Mesothelial cell of epicardium (in vitro differentiated cells): ENCODE data around the gene ZFAND6. TPM values are rescaled to one million over a fixed set of nuclear protein-coding genes. Genes with fewer than 3 reads are reported as not detected.

Source experiments
- DNase-seq, 2 experiments: peaks; one replicate each; pipeline ENCODE4 v3.0.0; 2021; ENCODE audit warnings: low spot score in 2 of 2; ENCODE audit not compliant: unreplicated experiment in 2 of 2
- H3K27ac Mint-ChIP-seq: 2 replicates; pipeline ENCODE4 v1.8.0; 2021; ENCODE audit warnings: mixed read lengths
- H3K27me3 Mint-ChIP-seq: 2 replicates; pipeline ENCODE4 v1.8.0; 2021; ENCODE audit warnings: low read depth, mixed read lengths
- H3K36me3 Mint-ChIP-seq: 2 replicates; pipeline ENCODE4 v1.8.0; 2021; ENCODE audit warnings: mixed read lengths
- H3K4me1 Mint-ChIP-seq: 2 replicates; pipeline ENCODE4 v1.8.0; 2021; ENCODE audit warnings: mixed read lengths
- H3K4me3 Mint-ChIP-seq: 2 replicates; pipeline ENCODE4 v1.8.0; 2021; ENCODE audit warnings: mild to moderate bottlenecking, moderate library complexity, mixed read lengths
- H3K9me3 Mint-ChIP-seq: 2 replicates; pipeline ENCODE4 v1.8.0; 2021; ENCODE audit warnings: mixed read lengths
- total RNA-seq: library from RNA; stranded (reverse); gene quantifications from 3 replicates; pipeline ENCODE4 v1.2.1, GENCODE V29; 2021
- TF ChIP-seq, protein P1 (sequence below): fragments of 200-600 bp; sonication (generic); IDR thresholded peaks from one replicate; pipeline ENCODE4 v1.5.0; 2021; ENCODE audit warnings: antibody characterized with exemption; ENCODE audit not compliant: unreplicated experiment

ZFAND6 gene
- total RNA-seq, 1 donor from 2014 or later, result 88.8 TPM

GRCh38 chr15:80026754-80027153 lies 32.7 kb upstream of the ZFAND6 start:
- no peaks in the 10 kb centered on the region for H3K36me3 Mint-ChIP-seq
- H3K27ac Mint-ChIP-seq, result no peak overlapping the region
- no peak for DNase-seq
- no peaks in the 10 kb centered on the region for H3K9me3 Mint-ChIP-seq
- H3K4me3 Mint-ChIP-seq, result no peak overlapping the region
- TF ChIP-seq, protein P1, sequence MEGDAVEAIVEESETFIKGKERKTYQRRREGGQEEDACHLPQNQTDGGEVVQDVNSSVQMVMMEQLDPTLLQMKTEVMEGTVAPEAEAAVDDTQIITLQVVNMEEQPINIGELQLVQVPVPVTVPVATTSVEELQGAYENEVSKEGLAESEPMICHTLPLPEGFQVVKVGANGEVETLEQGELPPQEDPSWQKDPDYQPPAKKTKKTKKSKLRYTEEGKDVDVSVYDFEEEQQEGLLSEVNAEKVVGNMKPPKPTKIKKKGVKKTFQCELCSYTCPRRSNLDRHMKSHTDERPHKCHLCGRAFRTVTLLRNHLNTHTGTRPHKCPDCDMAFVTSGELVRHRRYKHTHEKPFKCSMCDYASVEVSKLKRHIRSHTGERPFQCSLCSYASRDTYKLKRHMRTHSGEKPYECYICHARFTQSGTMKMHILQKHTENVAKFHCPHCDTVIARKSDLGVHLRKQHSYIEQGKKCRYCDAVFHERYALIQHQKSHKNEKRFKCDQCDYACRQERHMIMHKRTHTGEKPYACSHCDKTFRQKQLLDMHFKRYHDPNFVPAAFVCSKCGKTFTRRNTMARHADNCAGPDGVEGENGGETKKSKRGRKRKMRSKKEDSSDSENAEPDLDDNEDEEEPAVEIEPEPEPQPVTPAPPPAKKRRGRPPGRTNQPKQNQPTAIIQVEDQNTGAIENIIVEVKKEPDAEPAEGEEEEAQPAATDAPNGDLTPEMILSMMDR, result no peak
- H3K4me1 Mint-ChIP-seq, result no peaks in the 10 kb centered on the region
- peaks cover 2% of the 10 kb centered on the region for H3K27me3 Mint-ChIP-seq

GRCh38 chr15:80028937-80029336 lies 30.5 kb upstream of the ZFAND6 start:
- Mint-ChIP-seq H3K4me3 (no peak overlapping the region), H3K27me3 (peaks cover 2% of the 10 kb centered on the region), H3K27ac (no peak overlapping the region), H3K36me3 (no peaks in the 10 kb centered on the region), H3K9me3 (no peaks in the 10 kb centered on the region), H3K4me1 (peaks cover 5% of the 10 kb centered on the region)
- DNase-seq, result no peak
- TF ChIP-seq, protein P1, result no peak

DNA sequence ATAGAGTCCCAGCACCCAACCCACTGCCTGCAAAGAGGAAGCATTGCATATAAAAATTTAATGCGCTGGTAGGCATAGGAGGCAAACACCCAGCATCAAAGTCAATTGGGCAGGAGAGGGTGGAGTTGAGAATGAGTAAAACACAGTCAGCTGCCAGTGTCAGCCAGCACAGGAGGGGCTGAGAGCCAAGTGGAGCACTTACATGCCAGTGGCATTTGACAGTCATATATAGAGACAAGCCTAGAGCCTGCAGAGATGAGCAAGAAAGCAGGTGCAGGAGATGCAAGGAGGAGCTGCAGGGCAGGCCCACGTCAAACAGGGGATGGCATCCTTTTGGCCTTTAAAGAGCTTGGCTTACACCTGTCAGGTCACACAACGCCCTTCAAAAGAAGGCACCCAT lies 27.6 kb upstream of the ZFAND6 start:
- Mint-ChIP-seq H3K27ac (no peak overlapping the region), H3K9me3 (no peaks in the 10 kb centered on the region), H3K36me3 (no peaks in the 10 kb centered on the region), H3K4me3 (no peak overlapping the region), H3K27me3 (peaks cover 2% of the 10 kb centered on the region), H3K4me1 (peaks cover 5% of the 10 kb centered on the region)
- TF ChIP-seq, protein P1, result no peak
- no peak for DNase-seq

DNA sequence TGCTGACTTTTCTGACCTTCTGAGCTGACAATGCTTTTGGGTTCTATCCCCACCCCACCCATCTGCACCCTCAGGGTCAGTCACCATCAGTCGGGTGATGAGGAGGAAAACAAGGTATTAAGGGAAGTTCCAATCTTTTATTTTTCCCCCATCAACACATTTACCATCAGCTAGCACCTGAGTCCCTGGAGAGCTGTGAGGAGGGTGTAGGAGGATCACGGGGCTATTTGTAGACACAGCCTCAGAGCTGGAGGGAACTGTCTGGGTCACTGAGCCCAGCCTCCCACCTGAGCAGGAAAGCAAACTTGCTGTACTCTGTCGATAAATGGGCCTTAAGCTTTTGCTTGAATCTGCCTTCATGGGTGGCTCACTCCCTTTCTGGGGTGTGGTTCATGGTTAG lies 24.8 kb upstream of the ZFAND6 start:
- H3K27ac Mint-ChIP-seq, result no peak overlapping the region
- no peak for DNase-seq
- peaks cover 5% of the 10 kb centered on the region for H3K4me1 Mint-ChIP-seq
- H3K27me3 Mint-ChIP-seq, result peaks cover 2% of the 10 kb centered on the region
- TF ChIP-seq, protein P1, result no peak
- no peaks in the 10 kb centered on the region for H3K9me3 Mint-ChIP-seq
- no peaks in the 10 kb centered on the region for H3K36me3 Mint-ChIP-seq
- no peak overlapping the region for H3K4me3 Mint-ChIP-seq

GRCh38 chr15:80036071-80036470 lies 23.4 kb upstream of the ZFAND6 start:
- Mint-ChIP-seq H3K4me3 (no peak overlapping the region), H3K9me3 (no peaks in the 10 kb centered on the region), H3K27ac (no peak overlapping the region), H3K4me1 (peaks cover 5% of the 10 kb centered on the region), H3K27me3 (no peaks in the 10 kb centered on the region), H3K36me3 (no peaks in the 10 kb centered on the region)
- no peak for DNase-seq
- TF ChIP-seq, protein P1, result no peak
